PC-9 (cell line): Measurements from ENCODE around the gene ARX.

Experiments
- CTCF ChIP-seq: fragments of 200-600 bp; sonication (generic); conservative IDR thresholded peaks from 2 replicates; pipeline ENCODE4 v1.6.1; 2017; ENCODE audit warnings: mixed run types, antibody characterized with exemption, mild to moderate bottlenecking, moderate library complexity
- EZH2 ChIP-seq: fragments of 200-600 bp; sonication (generic); IDR thresholded peaks from 2 replicates; pipeline ENCODE4 v1.8.0; 2017; ENCODE audit warnings: antibody characterized with exemption, low read depth

- TF ChIP-seq CTCF (no peak), EZH2 (no peak)
Observed at GRCh38 chrX:25034889-25035288, 19.1 kb upstream of the ARX start.
